Peyer's patch (tissue), 4 donors: ENCODE data around the gene SH2D3A.

Experiments
- CTCF ChIP-seq, 6 experiments: fragments of 450-650 bp in 4 of 6; fragments of 200-600 bp in 2 of 6; sonication (generic) in 1 of 6; IDR thresholded peaks; one replicate each; pipeline ENCODE4 v1.5.1; 2017 to 2019; ENCODE audit warnings: antibody characterized with exemption in 6 of 6, mild to moderate bottlenecking in 3 of 6, moderate library complexity in 1 of 6
- POLR2A ChIP-seq, 2 donors: fragments of 450-650 bp; IDR thresholded peaks; one replicate each; pipeline ENCODE4 v1.5.1; 2017; ENCODE audit warnings: antibody characterized with exemption in 2 of 2, mild to moderate bottlenecking in 2 of 2, moderate library complexity in 2 of 2

DNA sequence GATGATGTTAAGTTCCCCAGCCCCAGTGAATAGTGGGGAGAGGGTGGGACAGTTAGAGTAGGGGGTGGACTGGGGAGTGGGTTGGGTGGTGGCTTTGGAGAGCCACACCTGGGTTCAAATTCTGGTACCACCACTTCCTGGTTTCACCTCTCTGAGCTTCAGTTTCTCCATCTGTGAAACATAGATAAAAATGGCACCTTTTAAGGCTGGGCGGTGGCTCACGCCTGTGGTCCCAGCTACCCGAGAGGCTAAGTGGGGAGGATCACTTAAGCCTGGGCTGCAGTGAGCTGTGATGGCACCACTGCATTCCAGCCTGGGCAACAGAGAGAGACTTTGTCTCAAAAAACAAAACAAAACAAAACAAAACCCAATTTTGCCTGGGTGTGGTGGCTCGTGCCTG, 11.2 kb upstream of the SH2D3A start:
- TF ChIP-seq CTCF (IDR thresholded peaks at IDR 0.05) = no peak
- TF ChIP-seq POLR2A (IDR thresholded peaks at IDR 0.05) = no peak
